ENCODE results near the gene MBTPS1. TPM values are rescaled to one million over a fixed set of nuclear protein-coding genes. Genes with fewer than 3 reads are reported as not detected.

The MBTPS1 gene
- total and polyA plus RNA-seq, 2 donors (not counting 1 experiment from before 2014, with no cell fraction given), result 80.3 to 109 TPM

DNA sequence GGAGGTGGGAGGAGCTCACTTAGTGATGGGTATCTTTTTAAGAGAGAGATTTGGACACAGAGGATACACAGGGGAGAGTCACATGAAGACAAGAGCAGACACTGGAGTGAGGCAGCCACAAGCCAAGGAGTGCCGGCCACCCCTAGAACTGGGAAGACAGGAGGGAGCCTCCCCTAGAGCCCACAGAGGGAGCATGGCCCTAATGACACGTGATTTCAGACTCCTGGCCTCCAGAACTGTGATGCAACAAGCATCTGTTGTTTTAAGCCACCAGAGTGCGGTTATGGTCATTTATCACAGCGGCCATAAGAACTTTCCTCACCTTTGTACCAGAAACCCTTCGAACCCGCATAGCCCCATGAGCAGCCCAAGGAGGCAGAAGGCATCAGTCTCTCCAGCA, 107.5 kb downstream of the MBTPS1 start:
- no peak overlapping the region for H2AFZ ChIP-seq (ENCODE audit: low read length)

DNA sequence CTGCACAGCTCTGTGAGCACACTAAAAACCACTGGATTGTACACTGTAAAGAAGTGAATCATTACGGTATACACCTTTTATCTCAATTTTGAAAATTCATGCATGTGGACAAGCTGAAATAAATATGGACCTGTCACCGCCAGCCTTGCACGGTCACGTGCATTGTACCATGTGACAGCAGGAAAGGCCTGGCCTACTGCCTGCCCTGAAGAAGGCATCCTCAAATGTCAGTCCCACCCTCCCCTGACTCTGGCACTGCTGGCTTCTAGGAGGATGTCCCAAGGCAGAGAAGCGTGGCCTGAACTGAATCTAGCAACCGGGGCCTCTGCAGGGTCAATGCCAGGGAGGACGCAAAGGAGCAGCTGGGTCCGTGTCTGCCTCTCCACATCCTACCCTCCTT, 108.8 kb downstream of the MBTPS1 start:
- Histone ChIP-seq H3K27me3 (ENCODE audit: control insufficient read depth, insufficient read depth, low read length) (peaks cover 16% of the 10 kb centered on the region), H2AFZ (ENCODE audit: low read length) (no peak overlapping the region), H3K27ac (ENCODE audit: insufficient read depth, low read length) (no peak overlapping the region), H3K79me2 (ENCODE audit: control insufficient read depth, insufficient read depth, low read length) (no peaks in the 10 kb centered on the region), H3K4me1 (ENCODE audit: control insufficient read depth, extremely low read depth, insufficient read depth, low read length) (no peaks in the 10 kb centered on the region), H3K36me3 (ENCODE audit: control insufficient read depth, insufficient read depth, low read length) (no peaks in the 10 kb centered on the region), H4K20me1 (ENCODE audit: control insufficient read depth, extremely low read depth, insufficient read depth, low read length) (no peaks in the 10 kb centered on the region), H3K4me2 (ENCODE audit: extremely low read depth, insufficient read depth, low read length) (no peak overlapping the region), H3K4me3 (replicated peaks in 1 of 4; ENCODE audit: control extremely low read depth in 1 of 4, insufficient read depth in 1 of 4, low read depth in 3 of 4, low read length in 4 of 4) (no peak overlapping the region), H3K9ac (ENCODE audit: insufficient read depth, low read length) (no peak overlapping the region), H3K9me3 (ENCODE audit: control insufficient read depth, insufficient read depth, low read depth, low read length) (no peaks in the 10 kb centered on the region)
- DNase-seq (ENCODE audit: low read depth in 2 of 2), result no peak
- TF ChIP-seq, protein P1, sequence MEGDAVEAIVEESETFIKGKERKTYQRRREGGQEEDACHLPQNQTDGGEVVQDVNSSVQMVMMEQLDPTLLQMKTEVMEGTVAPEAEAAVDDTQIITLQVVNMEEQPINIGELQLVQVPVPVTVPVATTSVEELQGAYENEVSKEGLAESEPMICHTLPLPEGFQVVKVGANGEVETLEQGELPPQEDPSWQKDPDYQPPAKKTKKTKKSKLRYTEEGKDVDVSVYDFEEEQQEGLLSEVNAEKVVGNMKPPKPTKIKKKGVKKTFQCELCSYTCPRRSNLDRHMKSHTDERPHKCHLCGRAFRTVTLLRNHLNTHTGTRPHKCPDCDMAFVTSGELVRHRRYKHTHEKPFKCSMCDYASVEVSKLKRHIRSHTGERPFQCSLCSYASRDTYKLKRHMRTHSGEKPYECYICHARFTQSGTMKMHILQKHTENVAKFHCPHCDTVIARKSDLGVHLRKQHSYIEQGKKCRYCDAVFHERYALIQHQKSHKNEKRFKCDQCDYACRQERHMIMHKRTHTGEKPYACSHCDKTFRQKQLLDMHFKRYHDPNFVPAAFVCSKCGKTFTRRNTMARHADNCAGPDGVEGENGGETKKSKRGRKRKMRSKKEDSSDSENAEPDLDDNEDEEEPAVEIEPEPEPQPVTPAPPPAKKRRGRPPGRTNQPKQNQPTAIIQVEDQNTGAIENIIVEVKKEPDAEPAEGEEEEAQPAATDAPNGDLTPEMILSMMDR (conservative IDR thresholded peaks at IDR 0.05 in 1 of 2, IDR thresholded peaks at IDR 0.05 in 1 of 2; ENCODE audit: low read depth in 1 of 2, low read length in 2 of 2), result no peak
- TF ChIP-seq EZH2 (IDR thresholded peaks at IDR 0.05; ENCODE audit: low read length, missing control alignments), result no peak

More for the DNA sequence above, 107.5 kb downstream of the MBTPS1 start:
- Histone ChIP-seq H3K79me2 (ENCODE audit: control insufficient read depth, insufficient read depth, low read length) (no peaks in the 10 kb centered on the region), H3K27ac (ENCODE audit: insufficient read depth, low read length) (no peak overlapping the region), H3K36me3 (ENCODE audit: control insufficient read depth, insufficient read depth, low read length) (no peaks in the 10 kb centered on the region), H3K9me3 (ENCODE audit: control insufficient read depth, insufficient read depth, low read depth, low read length) (no peaks in the 10 kb centered on the region), H3K27me3 (ENCODE audit: control insufficient read depth, insufficient read depth, low read length) (peaks cover 16% of the 10 kb centered on the region), H3K4me3 (replicated peaks in 1 of 4; ENCODE audit: control extremely low read depth in 1 of 4, insufficient read depth in 1 of 4, low read depth in 3 of 4, low read length in 4 of 4) (no peak overlapping the region), H4K20me1 (ENCODE audit: control insufficient read depth, extremely low read depth, insufficient read depth, low read length) (no peaks in the 10 kb centered on the region), H3K4me1 (ENCODE audit: control insufficient read depth, extremely low read depth, insufficient read depth, low read length) (no peaks in the 10 kb centered on the region), H3K9ac (ENCODE audit: insufficient read depth, low read length) (no peak overlapping the region), H3K4me2 (ENCODE audit: extremely low read depth, insufficient read depth, low read length) (no peak overlapping the region)
- TF ChIP-seq, protein P1 (conservative IDR thresholded peaks at IDR 0.05 in 1 of 2, IDR thresholded peaks at IDR 0.05 in 1 of 2; ENCODE audit: low read depth in 1 of 2, low read length in 2 of 2), result no peak
- no peak for TF ChIP-seq EZH2 (IDR thresholded peaks at IDR 0.05; ENCODE audit: low read length, missing control alignments)
- DNase-seq (ENCODE audit: low read depth in 2 of 2), result no peak

DNA sequence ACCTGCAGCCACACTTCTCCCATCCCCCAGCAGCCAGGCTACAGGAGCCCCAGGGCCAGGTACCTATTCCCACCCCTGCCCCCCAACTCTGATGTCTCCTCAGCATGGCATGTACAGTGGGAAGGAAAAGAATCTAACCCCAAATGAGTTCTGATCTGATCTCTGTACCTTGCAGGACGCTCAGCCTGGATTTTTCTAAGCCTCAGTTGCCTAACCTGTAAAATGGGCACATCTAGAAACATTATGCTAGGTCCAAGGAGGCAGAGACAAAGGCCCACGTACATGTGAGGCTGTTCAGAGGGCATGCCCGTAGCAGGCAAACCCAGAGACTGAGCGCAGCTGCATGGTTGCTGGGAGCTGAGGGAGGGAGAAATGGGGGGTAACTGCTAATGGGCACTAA, 109.2 kb downstream of the MBTPS1 start:
- H2AFZ ChIP-seq (ENCODE audit: low read length), result no peak overlapping the region
- TF ChIP-seq EZH2 (IDR thresholded peaks at IDR 0.05; ENCODE audit: low read length, missing control alignments), result no peak
- TF ChIP-seq, protein P1 (conservative IDR thresholded peaks at IDR 0.05 in 1 of 2, IDR thresholded peaks at IDR 0.05 in 1 of 2; ENCODE audit: low read depth in 1 of 2, low read length in 2 of 2), result no peak
- H3K9ac ChIP-seq (ENCODE audit: insufficient read depth, low read length), result no peak overlapping the region
- H3K4me1 ChIP-seq (ENCODE audit: control insufficient read depth, extremely low read depth, insufficient read depth, low read length), result no peaks in the 10 kb centered on the region
- no peaks in the 10 kb centered on the region for H3K79me2 ChIP-seq (ENCODE audit: control insufficient read depth, insufficient read depth, low read length)
- H3K4me3 ChIP-seq (replicated peaks in 1 of 4; ENCODE audit: control extremely low read depth in 1 of 4, insufficient read depth in 1 of 4, low read depth in 3 of 4, low read length in 4 of 4), result no peak overlapping the region
- H3K36me3 ChIP-seq (ENCODE audit: control insufficient read depth, insufficient read depth, low read length), result no peaks in the 10 kb centered on the region
- H3K4me2 ChIP-seq (ENCODE audit: extremely low read depth, insufficient read depth, low read length), result no peak overlapping the region
- DNase-seq (ENCODE audit: low read depth in 2 of 2), result no peak
- H4K20me1 ChIP-seq (ENCODE audit: control insufficient read depth, extremely low read depth, insufficient read depth, low read length), result no peaks in the 10 kb centered on the region
- H3K9me3 ChIP-seq (ENCODE audit: control insufficient read depth, insufficient read depth, low read depth, low read length), result no peaks in the 10 kb centered on the region
- peaks cover 18% of the 10 kb centered on the region for H3K27me3 ChIP-seq (ENCODE audit: control insufficient read depth, insufficient read depth, low read length)
- H3K27ac ChIP-seq (ENCODE audit: insufficient read depth, low read length), result no peak overlapping the region

Data from fibroblast of lung (primary cell).